GM19023 (cell line): ENCODE measurements around the gene ATP2A1.
"Not testable (repeated sequence)": the region's sequence is repeated elsewhere in the genome, so short reads cannot be mapped to it uniquely, and the experiment has no call there.

Experiments used
- ATAC-seq: cut with Tn5 transposase; IDR thresholded peaks from one replicate; pipeline ENCODE4 v1.9.1; 2021; ENCODE audit warnings: mild to moderate bottlenecking, moderate library complexity; ENCODE audit not compliant: unreplicated experiment

ATP2A1 gene

DNA sequence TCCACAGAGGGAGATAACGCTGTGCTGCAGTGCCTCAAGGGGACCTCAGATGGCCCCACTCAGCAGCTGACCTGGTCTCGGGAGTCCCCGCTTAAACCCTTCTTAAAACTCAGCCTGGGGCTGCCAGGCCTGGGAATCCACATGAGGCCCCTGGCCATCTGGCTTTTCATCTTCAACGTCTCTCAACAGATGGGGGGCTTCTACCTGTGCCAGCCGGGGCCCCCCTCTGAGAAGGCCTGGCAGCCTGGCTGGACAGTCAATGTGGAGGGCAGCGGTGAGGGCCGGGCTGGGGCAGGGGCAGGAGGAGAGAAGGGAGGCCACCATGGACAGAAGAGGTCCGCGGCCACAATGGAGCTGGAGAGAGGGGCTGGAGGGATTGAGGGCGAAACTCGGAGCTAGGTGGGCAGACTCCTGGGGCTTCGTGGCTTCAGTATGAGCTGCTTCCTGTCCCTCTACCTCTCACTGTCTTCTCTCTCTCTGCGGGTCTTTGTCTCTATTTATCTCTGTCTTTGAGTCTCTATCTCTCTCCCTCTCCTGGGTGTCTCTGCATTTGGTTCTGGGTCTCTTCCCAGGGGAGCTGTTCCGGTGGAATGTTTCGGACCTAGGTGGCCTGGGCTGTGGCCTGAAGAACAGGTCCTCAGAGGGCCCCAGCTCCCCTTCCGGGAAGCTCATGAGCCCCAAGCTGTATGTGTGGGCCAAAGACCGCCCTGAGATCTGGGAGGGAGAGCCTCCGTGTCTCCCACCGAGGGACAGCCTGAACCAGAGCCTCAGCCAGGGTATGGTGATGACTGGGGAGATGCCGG lies 54.3 kb downstream of the ATP2A1 start:
- ATAC-seq: no peak

DNA sequence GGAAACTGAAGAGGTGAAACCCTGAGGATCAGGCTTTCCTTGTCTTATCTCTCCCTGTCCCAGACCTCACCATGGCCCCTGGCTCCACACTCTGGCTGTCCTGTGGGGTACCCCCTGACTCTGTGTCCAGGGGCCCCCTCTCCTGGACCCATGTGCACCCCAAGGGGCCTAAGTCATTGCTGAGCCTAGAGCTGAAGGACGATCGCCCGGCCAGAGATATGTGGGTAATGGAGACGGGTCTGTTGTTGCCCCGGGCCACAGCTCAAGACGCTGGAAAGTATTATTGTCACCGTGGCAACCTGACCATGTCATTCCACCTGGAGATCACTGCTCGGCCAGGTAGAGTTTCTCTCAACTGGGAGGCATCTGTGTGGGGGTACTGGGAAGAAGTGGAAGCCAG lies 54.9 kb downstream of the ATP2A1 start:
- no peak for ATAC-seq

- no peak for ATAC-seq
Observed at GRCh38 chr16:28935346-28935745, 57.1 kb downstream of the ATP2A1 start.

DNA sequence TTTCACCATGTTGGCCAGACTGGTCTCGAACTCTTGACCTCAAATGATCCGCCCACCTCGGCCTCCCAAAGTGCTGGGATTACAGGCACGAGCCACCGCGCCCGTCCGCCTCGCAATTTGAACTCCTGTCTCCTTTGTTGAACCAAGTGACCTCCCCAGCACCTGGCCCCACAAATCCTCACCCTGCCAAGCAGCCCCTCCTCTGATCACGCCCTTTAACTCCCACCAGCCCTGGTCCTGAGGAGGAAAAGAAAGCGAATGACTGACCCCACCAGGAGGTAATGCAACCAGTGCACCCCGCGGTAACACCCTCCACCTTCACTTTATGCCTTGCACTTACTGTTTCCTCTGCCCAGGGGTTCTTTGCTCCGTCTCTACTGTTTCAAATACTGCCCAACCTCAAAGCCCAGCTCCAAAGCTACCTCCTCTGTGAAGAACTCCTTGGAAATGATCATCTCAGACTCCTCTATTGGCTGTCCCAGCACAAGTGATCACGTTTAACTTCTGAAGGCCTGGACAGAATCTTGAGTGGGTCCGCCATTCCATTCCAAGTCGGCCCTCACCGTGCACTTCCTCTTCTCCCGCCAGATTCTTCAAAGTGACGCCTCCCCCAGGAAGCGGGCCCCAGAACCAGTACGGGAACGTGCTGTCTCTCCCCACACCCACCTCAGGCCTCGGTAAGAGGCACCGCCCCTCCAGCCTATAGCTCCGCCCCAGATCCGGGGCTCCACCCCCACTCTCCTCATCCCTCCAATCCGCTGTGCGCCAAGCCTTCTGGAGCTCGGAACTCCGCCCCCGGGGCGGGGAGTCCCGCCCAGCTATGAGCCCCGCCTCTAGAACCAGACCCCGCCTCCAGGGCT lies 57.9 kb downstream of the ATP2A1 start:
- peak; percentile 58 for ATAC-seq

DNA sequence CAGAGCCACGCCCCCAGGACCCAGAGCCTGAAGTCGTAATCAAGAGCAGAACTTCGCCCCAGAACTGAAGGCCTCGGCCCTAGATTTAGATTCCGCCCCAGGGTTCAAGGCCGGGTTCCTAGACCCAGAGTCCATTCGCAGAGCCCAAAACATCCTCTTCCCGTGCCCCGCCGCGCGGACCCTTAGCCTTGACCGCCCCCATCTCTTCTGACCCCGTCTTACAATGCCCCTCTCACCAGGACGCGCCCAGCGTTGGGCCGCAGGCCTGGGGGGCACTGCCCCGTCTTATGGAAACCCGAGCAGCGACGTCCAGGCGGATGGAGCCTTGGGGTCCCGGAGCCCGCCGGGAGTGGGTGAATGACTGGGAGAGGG lies 58.5 kb downstream of the ATP2A1 start:
- no peak for ATAC-seq

GRCh38 chr16:28937222-28937876 lies 59.1 kb downstream of the ATP2A1 start:
- no peak for ATAC-seq

DNA sequence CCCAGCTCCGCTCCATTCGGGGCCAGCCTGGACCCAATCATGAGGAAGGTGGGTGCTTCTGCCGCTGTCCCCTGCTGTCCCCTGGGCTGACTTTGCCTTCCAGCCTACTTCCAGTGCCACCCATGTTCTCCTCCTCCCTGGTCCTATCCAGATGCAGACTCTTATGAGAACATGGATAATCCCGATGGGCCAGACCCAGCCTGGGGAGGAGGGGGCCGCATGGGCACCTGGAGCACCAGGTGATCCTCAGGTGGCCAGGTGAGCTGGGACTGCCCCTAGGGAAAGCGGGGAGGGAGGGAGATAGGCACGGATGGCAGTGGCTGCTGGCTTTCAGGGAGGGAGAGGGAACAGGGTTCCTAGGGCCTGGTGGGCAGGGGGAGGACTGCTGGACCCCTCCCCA lies 60.4 kb downstream of the ATP2A1 start:
- no peak for ATAC-seq

GRCh38 chr16:28939825-28940224 lies 61.5 kb downstream of the ATP2A1 start:
- ATAC-seq: not testable (repeated sequence)

GRCh38 chr16:28943281-28943680 lies 65.0 kb downstream of the ATP2A1 start:
- ATAC-seq: no peak

GRCh38 chr16:28946681-28947080 lies 68.4 kb downstream of the ATP2A1 start:
- no peak for ATAC-seq

DNA sequence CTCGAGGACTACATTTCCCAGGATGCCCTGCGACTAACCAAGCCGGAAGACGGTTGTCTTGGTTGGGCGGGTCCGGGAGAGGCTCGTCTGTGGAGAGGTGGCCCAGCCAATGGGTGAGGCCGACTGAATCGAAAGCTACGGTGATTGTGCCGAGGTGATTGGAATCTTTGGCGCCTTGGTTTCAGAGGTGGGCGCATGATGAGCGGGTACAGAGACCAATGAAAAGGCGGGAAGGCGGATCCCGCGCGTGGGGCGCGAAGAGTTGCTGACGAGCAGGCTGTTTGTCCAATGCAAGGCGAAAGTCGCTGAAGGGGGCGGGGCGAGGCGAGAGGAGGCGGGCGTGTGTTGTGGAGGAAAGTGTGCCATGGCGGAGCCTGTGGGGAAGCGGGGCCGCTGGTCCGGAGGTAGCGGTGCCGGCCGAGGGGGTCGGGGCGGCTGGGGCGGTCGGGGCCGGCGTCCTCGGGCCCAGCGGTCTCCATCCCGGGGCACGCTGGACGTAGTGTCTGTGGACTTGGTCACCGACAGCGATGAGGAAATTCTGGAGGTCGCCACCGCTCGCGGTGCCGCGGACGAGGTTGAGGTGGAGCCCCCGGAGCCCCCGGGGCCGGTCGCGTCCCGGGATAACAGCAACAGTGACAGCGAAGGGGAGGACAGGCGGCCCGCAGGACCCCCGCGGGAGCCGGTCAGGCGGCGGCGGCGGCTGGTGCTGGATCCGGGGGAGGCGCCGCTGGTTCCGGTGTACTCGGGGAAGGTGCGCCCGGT lies 72.5 kb downstream of the ATP2A1 start, which contains the start of gene NFATC2IP:
TSS of gene NFATC2IP (plus strand) at position 290 of the 762 bp plus-strand sequence. CDS start at position 365, 75 bp downstream.
- ATAC-seq: peak; percentile 87

GRCh38 chr16:28951410-28951943 lies 73.2 kb downstream of the ATP2A1 start:
- ATAC-seq: no peak
